Endothelial cell of umbilical vein (primary cell): ENCODE results near the gene GPN1. TPM values are rescaled to one million over a fixed set of nuclear protein-coding genes. Genes with fewer than 3 reads are reported as not detected.
A peak's percentile ranks its signal among the peaks of the same experiment; 100 is the strongest.

Experiments
- BruUV-seq: library from RNA; stranded (reverse); fragments of 400-500 nt; replicated peaks from 2 replicates; lab custom pipeline; 2021; lab: Mats Ljungman, UMichigan
- CTCF ChIA-PET: fragments of 300-600, 350-600 bp; sonication (Branson Sonifier 250); formaldehyde crosslinking; loops from one replicate; lab custom pipeline; 2021; ENCODE audit warnings: antibody characterized with exemption, inconsistent platforms; lab: Charles Lee
- POLR2A ChIA-PET: fragments of 300-600, 350-600 bp; sonication (Branson Sonifier 250); formaldehyde crosslinking; loops from one replicate; lab custom pipeline; 2021; ENCODE audit warnings: antibody characterized with exemption, inconsistent platforms; lab: Charles Lee
- DNase-seq: peaks from one replicate; pipeline ENCODE4 v3.0.0-alpha.2; 2011; ENCODE audit warnings: low read depth, low spot score
- FAIRE-seq: peaks from 2 replicates; lab custom pipeline; 2011; peaks lifted over from hg19 to GRCh38; lab: Jason Lieb, UNC
- H2AFZ ChIP-seq: 2 replicates; pipeline ENCODE4 v1.6.0; 2012; ENCODE audit warnings: low read depth, low read length, control low read depth, inconsistent platforms
- H3K27ac ChIP-seq: 2 replicates; pipeline ENCODE4 v1.5.1; 2011; ENCODE audit warnings: low read depth, mild to moderate bottlenecking, control low read depth, low read length, moderate library complexity; ENCODE audit not compliant: insufficient read depth
- H3K27me3 ChIP-seq, 2 experiments: 2 replicates each; pipeline versions ENCODE4 v1.6.0 to v1.6.1; 2011; ENCODE audit warnings: low read length in 2 of 2, mixed read lengths in 1 of 2; ENCODE audit not compliant: control insufficient read depth in 2 of 2, insufficient read depth in 2 of 2
- H3K36me3 ChIP-seq, 2 experiments: 2 replicates in 1 of 2; 3 replicates in 1 of 2; pipeline ENCODE4 v1.5.1; 2011; ENCODE audit warnings: low read length in 2 of 2, mild to moderate bottlenecking in 1 of 2, moderate library complexity in 1 of 2; ENCODE audit not compliant: control insufficient read depth in 2 of 2, insufficient read depth in 2 of 2; ENCODE audit errors: extremely low read depth in 1 of 2
- H3K4me1 ChIP-seq: 3 replicates; pipeline ENCODE4 v1.5.1; 2011; ENCODE audit warnings: mild to moderate bottlenecking, low read length; ENCODE audit not compliant: control insufficient read depth, insufficient read depth; ENCODE audit errors: extremely low read depth
- H3K4me2 ChIP-seq: 2 replicates; pipeline ENCODE4 v1.6.1; 2011; ENCODE audit warnings: low read length, control low read depth, mixed read lengths; ENCODE audit not compliant: insufficient read depth
- H3K4me3 ChIP-seq, 3 experiments: fragments of 200-600 bp in 1 of 3; sonication (generic), shearing (Covaris generic) in 1 of 3; replicated peaks in 1 of 3; 2 replicates each; pipeline ENCODE4 v1.5.1; 2011 to 2016; ENCODE audit warnings: control low read depth in 3 of 3, low read length in 3 of 3, mild to moderate bottlenecking in 2 of 3, inconsistent platforms in 1 of 3, low read depth in 1 of 3, moderate library complexity in 1 of 3; ENCODE audit not compliant: insufficient read depth in 1 of 3
- H3K79me2 ChIP-seq: 2 replicates; pipeline ENCODE4 v1.6.0; 2012; ENCODE audit warnings: low read length, inconsistent platforms; ENCODE audit not compliant: control insufficient read depth, insufficient read depth
- H3K9ac ChIP-seq: replicated peaks from 2 replicates; pipeline ENCODE3; 2011; ENCODE audit warnings: low read length, control low read depth; ENCODE audit not compliant: insufficient read depth; ENCODE audit errors: extremely low read depth
- H3K9me1 ChIP-seq: replicated peaks from 3 replicates; pipeline ENCODE4 v1.6.0; 2011; ENCODE audit warnings: mild to moderate bottlenecking, low read length; ENCODE audit not compliant: control insufficient read depth, insufficient read depth; ENCODE audit errors: extremely low read depth
- H3K9me3 ChIP-seq: replicated peaks from 2 replicates; pipeline ENCODE4 v1.5.1; 2012; ENCODE audit warnings: low read length, inconsistent platforms; ENCODE audit not compliant: control insufficient read depth, insufficient read depth
- H4K20me1 ChIP-seq: replicated peaks from 2 replicates; pipeline ENCODE3; 2011; ENCODE audit warnings: mild to moderate bottlenecking, low read length; ENCODE audit not compliant: control insufficient read depth, insufficient read depth; ENCODE audit errors: extremely low read depth
- CTCF ChIP-seq, 2 donors: IDR thresholded peaks; 1 replicate in 1 of 2; 2 replicates in 1 of 2; pipeline ENCODE4 v1.5.1; 2011; ENCODE audit warnings: low read length in 2 of 2, mild to moderate bottlenecking in 2 of 2, moderate library complexity in 2 of 2, control low read depth in 1 of 2, inconsistent platforms in 1 of 2, low read depth in 1 of 2; ENCODE audit not compliant: insufficient read depth in 1 of 2; ENCODE audit errors: extremely low read depth in 1 of 2
- EZH2 ChIP-seq: IDR thresholded peaks from 2 replicates; pipeline ENCODE4 v1.6.1; 2012; ENCODE audit warnings: borderline replicate concordance, low read depth, mild to moderate bottlenecking, moderate library complexity, low read length, inconsistent platforms; ENCODE audit not compliant: severe bottlenecking
- FOS ChIP-seq: IDR thresholded peaks from 2 replicates; pipeline ENCODE4 v1.6.1; 2011; ENCODE audit warnings: mild to moderate bottlenecking, low read length, moderate library complexity, borderline replicate concordance; ENCODE audit not compliant: insufficient read depth
- GATA2 ChIP-seq: IDR thresholded peaks from 2 replicates; pipeline ENCODE4 v1.7.0; 2011; ENCODE audit warnings: low read depth, mild to moderate bottlenecking, moderate library complexity, mixed read lengths, low read length; ENCODE audit not compliant: insufficient read length, insufficient read depth
- JUN ChIP-seq: IDR thresholded peaks from 2 replicates; pipeline ENCODE4 v1.6.1; 2011; ENCODE audit warnings: borderline replicate concordance, low read depth; ENCODE audit not compliant: insufficient read length, insufficient read depth
- MAX ChIP-seq: IDR thresholded peaks from 2 replicates; pipeline ENCODE4 v1.6.1; 2011; ENCODE audit not compliant: insufficient read depth, insufficient read length
- MYC ChIP-seq: IDR thresholded peaks from one replicate; pipeline ENCODE4 v1.6.1; 2011; ENCODE audit warnings: mild to moderate bottlenecking, low read depth, low read length
- POLR2A ChIP-seq: IDR thresholded peaks from 2 replicates; pipeline ENCODE4 v1.6.1; 2012; ENCODE audit warnings: low read depth, mild to moderate bottlenecking, control low read depth, low read length
- POLR2AphosphoS5 ChIP-seq: IDR thresholded peaks from 2 replicates; pipeline ENCODE4 v1.6.1; 2012; ENCODE audit warnings: low read depth, mild to moderate bottlenecking, control low read depth, low read length, moderate library complexity; ENCODE audit not compliant: insufficient read depth
- dilution Hi-C: fragments of 300-500 bp; cut with MboI; formaldehyde crosslinking; loops from one replicate; pipeline ENCODE4 v1.15.0; 2019; ENCODE audit warnings: low sequenced_read_pairs; ENCODE audit not compliant: extremely low pct_ligation_motif_present
- intact Hi-C: fragments of 100-400 bp; cut with micrococcal nuclease; formaldehyde crosslinking; loops from one replicate; pipeline ENCODE4 v1.10.0; 2022
- polyA plus RNA-seq, 4 experiments: library from polyadenylated mRNA; depleted of rRNA in 3 of 4; stranded (reverse) in 3 of 4; unstranded in 1 of 4; fragments of >200 nt; gene quantifications; 2 replicates each; pipeline versions ENCODE4 v1.2.1 to v1.2.3, GENCODE V29; 2011 to 2012; ENCODE audit warnings: missing spikeins in 1 of 4
- total RNA-seq: library from RNA; stranded (reverse); gene quantifications from 2 replicates; pipeline ENCODE4 v1.2.3, GENCODE V29; 2021

GPN1 gene
- total and polyA plus RNA-seq, 2 donors (not counting 3 experiments of a cell fraction or from before 2014, with no cell fraction given) = 35.4 to 45.5 TPM

DNA sequence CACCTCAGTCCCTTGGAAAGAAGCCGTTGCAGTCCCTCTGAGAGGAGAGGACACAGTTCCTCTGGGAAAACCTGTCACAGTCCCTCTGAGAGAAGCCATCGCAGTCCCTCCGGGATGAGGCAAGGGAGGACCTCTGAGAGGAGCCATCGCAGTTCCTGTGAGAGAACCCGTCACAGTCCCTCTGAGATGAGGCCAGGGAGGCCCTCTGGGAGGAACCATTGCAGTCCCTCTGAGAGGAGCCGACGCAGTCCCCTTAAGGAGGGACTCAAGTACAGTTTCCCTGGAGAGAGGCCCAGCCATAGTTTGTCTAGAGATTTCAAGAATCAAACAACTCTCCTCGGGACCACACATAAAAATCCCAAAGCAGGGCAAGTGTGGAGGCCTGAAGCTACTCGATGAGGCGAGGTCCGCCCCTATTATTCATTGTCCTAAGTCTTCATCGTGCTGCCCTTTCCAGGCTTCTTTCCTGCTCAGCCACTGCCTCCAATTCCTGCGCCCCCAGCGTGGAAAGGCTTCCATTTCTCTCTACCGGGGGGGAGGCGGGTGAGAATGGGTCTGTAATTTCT lies 46.6 kb upstream of the GPN1 start:
- peak overlapping the region; percentile 52 for H3K4me2 ChIP-seq

More for the DNA sequence above, 46.6 kb upstream of the GPN1 start:
- H3K9ac ChIP-seq = peak overlapping the region; percentile 52
- no peak for DNase-seq
- no peaks in the 10 kb centered on the region for H3K9me1 ChIP-seq
- BruUV-seq = TSS peak; percentile 64
- no peaks in the 10 kb centered on the region for H3K9me3 ChIP-seq
- H3K36me3 ChIP-seq = no peaks in the 10 kb centered on the region
- H2AFZ ChIP-seq = peak overlapping the region; percentile 88
- FAIRE-seq = no peak
- ChIA-PET POLR2A (no interaction called here), CTCF (no interaction called here)
- dilution Hi-C loops (loop anchor here (25.0 kb wide), 1 partner anchor 120 kb away; no protein-coding TSS in a partner anchor), intact Hi-C loops (loop anchor here (5.0 kb wide), 2 partner anchors 155 to 175 kb away; partner anchors contain the start of genes NRBP1 and PPM1G)
- peaks cover 24% of the 10 kb centered on the region for H3K4me1 ChIP-seq
- peaks cover 42% of the 10 kb centered on the region for H3K79me2 ChIP-seq
- peak overlapping the region; percentile 77 for H3K27ac ChIP-seq
- TF ChIP-seq MYC (no peak), POLR2A (no peak), FOS (no peak), EZH2 (no peak), JUN (no peak), CTCF (IDR thresholded peaks at IDR 0.05; ENCODE audit: extremely low read depth in 1 of 2, insufficient read depth in 1 of 2, low read depth in 1 of 2, low read length in 2 of 2) (no peak), POLR2AphosphoS5 (no peak), GATA2 (no peak), MAX (no peak)
- peaks cover 3% of the 10 kb centered on the region for H4K20me1 ChIP-seq
- H3K4me3 ChIP-seq = peak overlapping the region in 2 of 3 experiments; percentile 51 to 98
- H3K27me3 ChIP-seq = no peaks in the 10 kb centered on the region
